NCI-H345 treated with DMSO at 0.1 percent for 48 hours (cell line): ENCODE data around the gene FSCN2.
A peak's percentile ranks its signal among the peaks of the same experiment; 100 is the strongest.

Experiments
- DNase-seq: peaks from one replicate; lab custom pipeline; 2025; ENCODE audit not compliant: unreplicated experiment; lab: John Stamatoyannopoulos, UW

FSCN2 gene

DNA sequence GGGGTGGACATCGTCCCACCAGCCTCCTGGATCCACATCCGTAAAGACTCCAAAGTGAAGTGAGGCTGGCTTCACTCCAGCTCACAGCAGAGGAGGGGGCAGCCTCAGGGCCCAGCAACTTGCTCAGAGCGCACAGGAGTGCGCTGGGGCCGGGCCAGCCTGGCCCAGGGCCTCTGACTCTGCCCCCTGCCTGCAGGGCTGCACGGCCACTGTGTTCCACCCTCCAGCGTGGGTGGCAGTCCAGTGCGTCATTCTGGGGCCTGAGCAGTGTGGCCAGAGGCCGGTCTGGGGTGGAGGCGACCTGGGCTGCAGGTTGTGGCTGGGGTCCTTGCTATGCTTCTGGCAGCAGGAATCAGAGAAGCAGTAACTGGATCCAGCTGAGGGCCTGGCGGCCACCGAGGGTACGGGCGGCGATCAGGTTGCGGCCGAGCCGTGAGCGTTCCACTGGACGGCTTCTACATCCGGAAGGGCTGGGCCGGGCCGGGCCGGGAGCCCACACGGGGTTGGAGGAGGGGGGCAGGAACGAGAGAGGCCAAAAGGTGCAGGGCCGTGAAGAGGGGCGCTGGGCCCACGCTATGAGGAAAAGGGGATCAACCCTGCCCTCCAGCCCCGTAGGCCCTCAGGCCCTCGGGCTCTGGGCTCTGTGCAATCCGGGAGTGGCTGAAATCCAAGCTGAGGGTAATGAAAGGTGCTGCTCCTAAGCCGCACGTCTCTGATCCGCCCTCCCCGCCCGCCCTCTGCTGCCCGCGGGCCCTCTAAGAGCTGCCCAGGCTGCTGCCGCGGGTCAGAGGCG lies at the start of gene FSCN2:
FSCN2 (plus strand) TSS at position 787 of the 793 bp plus-strand sequence. CDS start 155 bp downstream, outside the sequence.
- no peak for DNase-seq

DNA sequence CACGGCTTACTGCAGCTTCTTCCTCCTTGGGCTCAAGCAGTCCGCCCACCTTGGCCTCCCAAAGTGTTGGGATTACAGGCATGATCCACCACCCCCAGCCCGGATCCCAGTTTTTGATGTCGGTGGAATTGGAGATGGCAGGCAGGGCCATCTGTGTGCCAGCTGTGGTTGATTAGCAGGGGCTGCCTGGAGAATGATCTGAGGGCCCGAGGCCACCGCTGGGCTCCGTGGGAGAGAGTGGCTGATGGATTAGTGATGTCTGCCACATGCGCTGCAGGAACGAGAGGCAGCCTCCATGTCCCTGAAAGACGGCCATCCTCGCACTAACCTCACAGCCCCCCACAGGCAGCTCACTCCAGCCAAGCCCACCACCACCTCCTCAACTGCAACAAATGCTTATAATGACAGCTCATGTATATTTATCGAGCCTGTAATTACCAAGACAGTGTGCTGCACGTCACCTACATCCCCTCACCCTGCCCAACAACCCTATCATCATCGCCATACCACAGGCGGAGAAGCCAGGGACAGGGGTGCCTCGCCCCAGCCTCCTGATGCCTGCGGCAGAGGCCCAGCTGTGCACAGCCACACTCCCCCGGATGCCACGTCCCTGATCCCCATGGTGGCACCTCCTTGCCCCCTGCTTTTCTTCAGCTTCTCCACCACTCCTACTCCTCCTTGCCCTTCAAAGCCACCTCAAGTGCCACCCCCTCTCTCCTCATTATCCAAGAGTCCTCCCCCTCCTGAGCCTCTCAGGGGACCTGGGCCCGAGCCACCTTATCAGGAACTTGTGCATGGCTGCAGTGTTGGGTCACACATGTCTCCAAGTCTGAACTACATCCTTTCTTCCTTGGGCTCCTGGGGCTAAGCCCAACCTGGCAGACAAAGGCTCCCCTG lies 48.8 kb upstream of the FSCN2 start:
- no peak for DNase-seq

- no peak for DNase-seq
Observed at GRCh38 chr17:81480140-81481072, 47.8 kb upstream of the FSCN2 start.

- DNase-seq: peak; percentile 76
Observed at GRCh38 chr17:81481073-81481799, 46.9 kb upstream of the FSCN2 start.

- DNase-seq: no peak
Observed at GRCh38 chr17:81481815-81482505, 46.2 kb upstream of the FSCN2 start.

DNA sequence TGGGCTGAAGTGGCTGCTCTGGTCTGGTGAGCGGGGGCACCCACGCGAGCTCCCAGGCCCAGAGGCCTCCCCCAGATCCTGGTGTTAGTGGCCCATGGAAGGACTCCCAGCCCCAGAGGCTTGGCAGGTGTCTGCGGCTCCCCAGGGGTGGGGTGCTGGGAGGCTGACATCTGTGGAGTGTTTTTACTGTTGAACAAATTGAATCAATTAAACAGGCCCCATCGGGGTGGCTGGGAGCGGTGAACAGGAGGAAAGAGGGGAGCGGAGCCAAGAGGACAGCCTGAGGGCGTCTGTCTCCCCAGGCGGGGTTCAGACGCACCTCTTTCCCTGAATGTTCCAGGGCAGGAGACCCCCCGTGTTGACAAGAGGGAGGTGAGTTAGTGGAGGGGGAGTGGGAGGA lies 45.5 kb upstream of the FSCN2 start:
- no peak for DNase-seq

GRCh38 chr17:81483085-81483861 lies 44.9 kb upstream of the FSCN2 start:
- DNase-seq: no peak

GRCh38 chr17:81483862-81484194 lies 44.3 kb upstream of the FSCN2 start:
- DNase-seq: no peak

DNA sequence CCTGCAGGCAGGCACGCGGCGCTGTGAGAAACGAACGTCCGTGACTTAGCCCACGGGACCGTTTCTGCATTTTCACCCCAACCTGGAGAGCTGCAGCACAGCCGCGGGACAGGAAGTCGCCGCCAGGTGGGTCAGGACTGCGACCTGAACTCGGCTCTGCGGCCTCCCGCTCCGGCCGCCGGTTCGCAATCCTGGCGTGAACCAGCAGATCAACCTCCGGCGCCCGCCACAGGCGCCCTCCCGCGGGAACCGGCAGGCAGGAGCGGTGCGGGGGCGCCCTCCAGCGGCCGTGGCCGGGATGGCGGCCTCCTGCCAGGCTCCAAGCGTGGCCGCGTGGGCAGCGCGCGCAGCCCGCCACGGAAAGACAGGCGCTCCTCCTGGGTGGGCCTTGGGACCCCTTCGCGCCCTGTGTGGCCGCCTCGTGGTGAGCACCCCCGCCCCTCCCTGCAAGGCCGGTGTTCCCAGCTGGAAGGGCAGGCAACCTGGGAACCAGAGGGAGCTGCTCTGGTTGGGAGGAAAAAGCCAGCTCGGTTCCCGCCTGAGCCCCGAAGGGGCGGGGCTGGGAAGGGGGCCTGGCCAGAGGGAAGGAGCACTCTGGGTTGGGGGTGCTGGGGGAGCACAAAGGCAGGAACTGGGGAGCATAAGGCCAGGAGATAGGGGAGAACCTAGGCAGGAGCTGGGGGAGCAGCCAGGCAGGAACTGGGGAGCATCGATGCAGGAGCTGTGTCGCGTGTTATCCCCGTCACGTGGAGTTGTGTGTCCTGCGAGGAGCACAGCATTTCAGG lies 43.8 kb upstream of the FSCN2 start:
- peak; percentile 89 for DNase-seq

DNA sequence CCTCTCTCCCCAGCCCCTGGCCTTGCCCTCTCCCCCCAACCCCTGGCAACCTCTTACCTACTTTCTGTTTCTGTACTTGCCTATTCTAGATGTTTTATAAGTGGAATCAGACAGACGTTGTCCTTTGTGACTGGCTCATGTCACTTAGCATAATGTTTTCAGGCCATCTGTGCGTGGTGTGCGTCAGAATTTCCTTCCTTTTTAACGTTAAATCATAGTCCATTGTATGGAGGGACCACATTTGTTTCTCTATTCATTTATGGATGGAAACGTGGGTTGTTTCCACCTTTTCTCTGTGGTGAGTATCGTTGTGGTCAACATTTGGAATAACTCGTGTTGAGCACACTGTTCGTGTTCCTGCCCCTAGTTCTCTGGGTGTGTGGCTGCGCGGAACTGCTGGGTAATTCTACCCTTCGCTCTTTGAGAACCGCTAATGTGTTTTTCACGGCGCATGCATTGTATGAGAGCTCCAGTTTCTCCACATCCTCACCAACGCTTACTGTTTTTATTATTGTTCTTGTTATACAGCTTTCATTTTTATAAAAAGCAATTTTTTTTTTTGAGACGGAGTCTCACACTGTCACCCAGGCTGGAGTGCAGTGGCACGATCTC lies 41.9 kb upstream of the FSCN2 start:
- no peak for DNase-seq

GRCh38 chr17:81487089-81487486 lies 41.1 kb upstream of the FSCN2 start:
- no peak for DNase-seq

DNA sequence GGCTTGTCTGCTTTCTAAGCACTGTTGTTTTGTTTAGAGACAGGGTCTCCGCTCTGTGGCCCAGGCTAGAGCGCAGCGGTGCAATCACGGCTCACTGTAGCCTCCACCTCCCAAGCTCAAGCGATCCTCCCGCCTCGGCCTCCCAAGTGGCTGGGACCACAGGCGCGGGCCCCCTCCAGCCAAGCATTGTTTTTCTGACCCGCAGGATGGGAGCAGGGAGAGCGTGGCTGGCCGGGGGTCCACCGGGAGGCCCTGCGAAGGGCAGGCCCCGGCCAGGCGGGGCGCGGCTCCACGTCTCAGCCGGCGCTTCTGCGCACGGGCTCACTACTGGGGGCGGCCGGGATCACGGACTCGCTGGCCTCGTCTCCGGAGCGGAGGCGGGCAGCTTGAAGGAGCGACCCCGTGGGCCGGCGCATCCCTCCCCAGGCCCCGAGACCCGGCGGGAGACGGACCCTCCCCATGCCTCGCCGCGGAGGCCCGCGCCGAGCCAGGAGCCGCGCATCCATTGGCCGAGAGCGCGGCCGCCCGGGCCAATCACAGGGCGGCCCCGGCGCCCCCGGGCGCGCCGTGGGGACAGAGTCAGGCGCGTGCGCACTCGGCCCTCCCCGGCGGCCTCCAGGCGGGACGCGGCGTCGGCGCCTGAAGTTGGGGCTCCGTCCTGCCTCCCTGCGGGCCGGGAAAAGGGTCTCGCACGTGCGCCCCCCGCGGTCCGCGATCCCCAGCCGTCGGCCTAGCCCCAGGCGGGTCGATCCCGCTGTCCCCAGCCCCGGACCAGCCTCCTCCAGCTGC lies 40.5 kb upstream of the FSCN2 start:
- DNase-seq: peak; percentile 84

GRCh38 chr17:81488276-81488860 lies 39.8 kb upstream of the FSCN2 start:
- no peak for DNase-seq

DNA sequence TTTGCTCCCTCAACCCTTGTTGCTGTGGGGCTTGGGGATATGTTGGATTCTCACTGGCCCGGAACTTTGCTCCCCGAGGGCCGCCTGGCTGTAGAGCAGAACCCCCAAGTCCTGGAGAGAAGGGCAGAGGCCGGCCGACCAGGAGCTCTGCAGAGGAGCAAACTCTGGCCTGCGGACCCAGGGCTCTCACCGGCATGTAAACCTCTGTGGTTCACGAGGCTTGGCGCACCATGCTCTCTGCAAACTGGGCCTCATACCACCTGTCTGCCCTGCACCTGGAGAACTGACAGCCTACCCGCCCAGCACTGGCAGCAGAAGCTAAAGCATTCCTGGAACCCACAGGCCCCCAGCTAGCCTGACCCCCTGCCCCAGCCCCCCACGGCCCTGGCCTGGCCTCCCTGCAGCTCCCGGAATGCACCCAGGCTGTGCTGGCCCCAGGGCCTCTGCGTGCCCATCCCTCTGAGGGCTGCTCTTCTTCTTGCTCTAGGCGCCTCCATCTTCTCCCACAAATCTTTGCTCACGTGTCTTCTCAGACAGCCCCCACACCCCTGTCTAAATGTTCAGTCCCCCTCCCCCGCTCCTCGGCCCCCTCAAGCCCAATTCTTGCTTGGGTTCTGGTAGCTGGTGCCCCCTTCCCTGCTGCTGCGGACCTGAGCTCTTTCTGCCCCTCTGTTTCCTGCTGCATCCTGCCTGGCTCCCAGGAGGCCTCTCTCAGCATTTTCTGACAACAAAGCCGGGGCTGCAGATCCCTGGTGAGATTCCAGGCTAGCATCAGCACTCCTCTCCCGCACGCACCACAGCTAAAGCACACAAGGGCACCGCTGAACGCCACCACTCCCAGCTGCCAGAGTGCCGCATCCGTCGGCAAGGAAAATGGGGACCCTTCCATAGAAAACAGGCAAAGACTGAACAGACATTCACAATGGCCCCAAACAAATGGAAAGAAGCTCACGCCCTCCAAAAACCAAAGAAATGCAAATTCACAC lies 38.9 kb upstream of the FSCN2 start:
- peak; percentile 90 for DNase-seq
